Mesendoderm (in vitro differentiated cells): ENCODE data around the gene NOXA1.

ENCODE experiments used
- DNase-seq: peaks from one replicate; pipeline ENCODE4 v3.0.0; 2013
- H2AK5ac ChIP-seq: 2 replicates; pipeline ENCODE4 v1.6.1; 2013; ENCODE audit warnings: low read length, inconsistent platforms
- H2BK120ac ChIP-seq: 2 replicates; pipeline ENCODE4 v1.6.1; 2013; ENCODE audit warnings: low read depth, mild to moderate bottlenecking, low read length, moderate library complexity, mixed read lengths
- H2BK15ac ChIP-seq: replicated peaks from 2 replicates; pipeline ENCODE4 v1.6.1; 2013; ENCODE audit warnings: low read depth, mild to moderate bottlenecking, moderate library complexity
- H2BK5ac ChIP-seq: 2 replicates; pipeline ENCODE4 v1.6.1; 2013; ENCODE audit warnings: low read length, inconsistent platforms
- H3K18ac ChIP-seq: 2 replicates; pipeline ENCODE4 v1.6.1; 2013; ENCODE audit warnings: mild to moderate bottlenecking, low read length, mixed read lengths
- H3K23ac ChIP-seq: one replicate; pipeline ENCODE4 v1.6.1; 2013; ENCODE audit warnings: low read length
- H3K27ac ChIP-seq: 2 replicates; pipeline ENCODE4 v1.5.1; 2013; ENCODE audit warnings: low read depth, mild to moderate bottlenecking, inconsistent platforms, low read length, moderate library complexity
- H3K27me3 ChIP-seq: 2 replicates; pipeline ENCODE4 v1.6.1; 2013; ENCODE audit warnings: low read length, control low read depth, mild to moderate bottlenecking, inconsistent platforms; ENCODE audit not compliant: insufficient read depth, poor library complexity
- H3K36me3 ChIP-seq: 2 replicates; pipeline ENCODE4 v1.6.1; 2013; ENCODE audit warnings: low read length, inconsistent platforms; ENCODE audit not compliant: control insufficient read depth, insufficient read depth
- H3K4ac ChIP-seq: one replicate; pipeline ENCODE4 v1.6.1; 2013; ENCODE audit warnings: low read depth, mild to moderate bottlenecking, low read length, moderate library complexity
- H3K4me1 ChIP-seq: 2 replicates; pipeline ENCODE4 v1.6.1; 2013; ENCODE audit warnings: low read depth, low read length, inconsistent platforms; ENCODE audit not compliant: control insufficient read depth
- H3K4me2 ChIP-seq: 2 replicates; pipeline ENCODE4 v1.6.1; 2013; ENCODE audit warnings: low read length
- H3K4me3 ChIP-seq: 2 replicates; pipeline ENCODE4 v1.5.1; 2013; ENCODE audit warnings: mild to moderate bottlenecking, low read length
- H3K56ac ChIP-seq: one replicate; pipeline ENCODE4 v1.6.1; 2013; ENCODE audit warnings: low read length
- H3K79me1 ChIP-seq: 2 replicates; pipeline ENCODE4 v1.6.1; 2013; ENCODE audit warnings: low read length, inconsistent platforms
- H3K79me2 ChIP-seq: 2 replicates; pipeline ENCODE4 v1.6.1; 2013; ENCODE audit warnings: mild to moderate bottlenecking, low read length; ENCODE audit not compliant: control insufficient read depth, insufficient read depth
- H3K9ac ChIP-seq: 2 replicates; pipeline ENCODE4 v1.6.1; 2013; ENCODE audit warnings: low read length, inconsistent platforms
- H4K5ac ChIP-seq: one replicate; pipeline ENCODE4 v1.6.1; 2013; ENCODE audit warnings: low read length
- H4K8ac ChIP-seq: one replicate; pipeline ENCODE4 v1.6.1; 2013; ENCODE audit warnings: low read depth, mild to moderate bottlenecking, control low read depth, low read length, moderate library complexity
- WGBS: extraction: QIAGEN DNeasy Blood & Tissue Kit; methylation state at CpG from one replicate; pipeline ENCODE4 v1.1.7; 2013; ENCODE audit warnings: low lambda C conversion rate, missing lambda C conversion rate; ENCODE audit not compliant: insufficient coverage; ENCODE audit errors: extremely low coverage; 5-methylcytosine and 5-hydroxymethylcytosine counted together

Gene NOXA1

DNA sequence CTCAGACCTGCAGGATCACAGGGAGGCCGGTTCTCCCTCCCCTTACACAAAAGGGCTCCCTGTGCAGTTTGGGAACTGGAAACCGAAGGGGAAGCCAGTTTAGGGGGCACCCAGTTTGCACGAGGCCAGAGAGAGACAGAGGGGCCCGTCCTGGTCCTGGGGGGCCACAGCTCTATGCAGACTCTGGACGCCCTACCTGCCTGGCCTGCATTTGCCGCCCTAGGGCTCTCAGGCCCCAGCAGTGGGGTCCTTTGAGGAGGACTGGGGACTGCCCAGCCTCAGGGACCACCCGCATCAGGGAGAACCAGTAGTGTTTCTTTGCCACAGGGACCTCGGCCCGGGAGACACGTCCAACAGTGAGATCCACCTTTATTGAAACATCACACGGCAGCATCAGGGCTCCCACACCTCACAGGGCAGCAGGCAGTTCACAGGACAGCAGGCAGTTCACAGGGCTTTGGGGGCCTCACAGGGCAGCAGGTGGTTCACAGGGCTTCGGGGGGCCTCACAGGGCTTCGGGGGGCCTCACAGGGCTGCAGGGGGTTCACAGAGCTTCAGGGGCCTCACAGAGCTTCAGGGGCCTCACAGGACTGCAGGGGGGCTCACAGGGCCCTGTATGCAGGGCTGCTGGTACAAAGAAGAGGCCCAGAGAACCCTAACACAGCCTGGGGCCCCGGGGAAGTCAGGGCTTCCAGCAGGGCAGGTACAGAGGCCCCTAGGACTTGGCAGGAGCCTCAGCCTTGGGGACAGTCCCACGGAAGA, 36.6 kb downstream of the NOXA1 start:
- no peaks in the 10 kb centered on the region for H3K36me3 ChIP-seq
- H3K27me3 ChIP-seq, result no peaks in the 10 kb centered on the region
- no peak overlapping the region for H2BK15ac ChIP-seq
- no peak overlapping the region for H3K4me3 ChIP-seq
- H3K79me1 ChIP-seq, result no peaks in the 10 kb centered on the region
- no CpG with 5 or more reads among the region's 15 CpGs for WGBS
- no peak overlapping the region for H2BK5ac ChIP-seq
- no peak overlapping the region for H3K23ac ChIP-seq
- no peaks in the 10 kb centered on the region for H3K79me2 ChIP-seq
- H3K18ac ChIP-seq, result peak overlapping the region; percentile 24
- no peak overlapping the region for H3K4ac ChIP-seq
- H3K56ac ChIP-seq, result peak overlapping the region; percentile 82
- H3K9ac ChIP-seq, result peak overlapping the region; percentile 52
- no peak overlapping the region for H2BK120ac ChIP-seq
- H4K5ac ChIP-seq, result no peak overlapping the region
- no peak overlapping the region for H4K8ac ChIP-seq
- no peak for DNase-seq
- H3K27ac ChIP-seq, result no peak overlapping the region
- H3K4me1 ChIP-seq, result no peaks in the 10 kb centered on the region
- H2AK5ac ChIP-seq, result no peak overlapping the region
- H3K4me2 ChIP-seq, result no peak overlapping the region

DNA sequence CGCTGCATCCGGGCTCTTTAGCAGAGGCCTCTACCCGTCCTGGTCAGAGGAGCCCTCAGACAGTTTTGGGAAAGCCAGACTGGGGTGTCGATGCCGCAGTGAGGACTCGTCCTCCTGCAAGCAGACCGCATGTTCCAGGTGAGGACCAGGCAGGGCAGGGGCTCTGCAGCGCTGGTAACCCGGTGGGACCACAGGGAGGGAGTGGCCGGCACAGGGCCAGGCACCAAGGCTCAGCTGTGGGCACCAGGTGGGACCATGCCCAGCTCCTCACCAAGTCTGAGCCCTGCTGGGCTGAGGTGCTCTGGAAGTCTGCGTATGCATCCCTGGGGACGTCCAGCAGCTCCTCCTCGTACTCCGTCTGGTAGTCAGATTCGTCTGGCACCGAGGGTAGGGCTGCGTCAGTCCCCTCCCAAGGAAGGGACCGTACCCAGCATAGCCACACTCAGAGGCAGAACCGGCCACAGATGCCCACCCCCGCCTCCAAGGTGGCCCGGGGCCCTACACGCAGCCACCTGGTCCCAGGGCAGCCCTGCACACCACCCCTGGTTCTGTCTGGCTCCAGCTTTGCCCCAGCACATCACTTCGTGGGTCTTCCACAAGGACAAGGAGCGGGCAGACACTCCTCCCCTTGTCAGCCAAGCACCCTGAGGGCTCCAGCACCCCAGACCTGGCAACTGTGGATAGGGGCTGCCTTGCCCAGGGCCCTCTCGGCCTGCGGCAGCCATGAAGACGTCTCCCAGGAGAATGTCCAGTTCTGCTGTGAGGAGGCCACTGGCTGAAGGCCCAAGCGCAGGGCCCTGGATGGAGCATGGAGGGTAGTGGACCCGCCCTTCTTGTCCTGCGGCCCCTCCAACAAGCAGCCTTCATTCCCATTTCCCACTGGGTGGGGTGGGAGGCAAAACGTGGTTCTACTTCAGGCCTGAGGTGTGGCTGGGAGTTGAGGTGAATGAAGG, 37.4 kb downstream of the NOXA1 start:
- Histone ChIP-seq H3K4me1 (no peaks in the 10 kb centered on the region), H3K18ac (no peak overlapping the region), H2BK120ac (no peak overlapping the region), H3K4me2 (no peak overlapping the region), H3K79me2 (no peaks in the 10 kb centered on the region), H3K23ac (no peak overlapping the region), H3K4ac (no peak overlapping the region), H4K8ac (no peak overlapping the region), H3K27ac (no peak overlapping the region), H3K4me3 (no peak overlapping the region), H2AK5ac (no peak overlapping the region), H3K56ac (no peak overlapping the region), H3K27me3 (no peaks in the 10 kb centered on the region), H3K9ac (no peak overlapping the region), H3K79me1 (no peaks in the 10 kb centered on the region), H2BK15ac (no peak overlapping the region), H2BK5ac (no peak overlapping the region), H3K36me3 (no peaks in the 10 kb centered on the region), H4K5ac (no peak overlapping the region)
- DNase-seq, result no peak
- WGBS, result no CpG with 5 or more reads among the region's 31 CpGs

DNA sequence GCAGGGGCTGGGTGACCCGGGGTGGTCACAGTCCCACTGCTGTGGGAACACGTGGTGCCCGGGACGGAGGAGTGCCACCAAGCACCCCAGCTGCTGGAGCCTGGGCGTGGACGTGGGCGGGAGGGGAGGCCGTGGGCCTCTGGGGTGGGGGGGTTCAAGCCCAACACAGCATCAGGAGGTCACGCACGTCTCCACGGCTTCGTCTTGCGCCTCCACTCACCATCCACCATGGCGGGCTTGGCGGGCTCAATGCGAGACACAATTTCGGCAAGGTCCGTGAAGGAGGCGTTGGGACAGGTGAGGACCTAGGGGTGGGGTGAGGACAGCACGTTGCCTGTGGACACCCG, 38.1 kb downstream of the NOXA1 start:
- Histone ChIP-seq H3K27ac (no peak overlapping the region), H3K36me3 (no peaks in the 10 kb centered on the region), H2BK15ac (no peak overlapping the region), H3K56ac (no peak overlapping the region), H4K8ac (no peak overlapping the region), H3K23ac (no peak overlapping the region), H3K4me1 (no peaks in the 10 kb centered on the region), H2BK120ac (no peak overlapping the region), H3K9ac (no peak overlapping the region), H3K27me3 (no peaks in the 10 kb centered on the region), H3K79me1 (no peaks in the 10 kb centered on the region), H3K4me3 (no peak overlapping the region), H3K18ac (no peak overlapping the region), H3K4me2 (no peak overlapping the region), H2AK5ac (no peak overlapping the region), H4K5ac (no peak overlapping the region), H3K4ac (no peak overlapping the region), H3K79me2 (no peaks in the 10 kb centered on the region), H2BK5ac (no peak overlapping the region)
- DNase-seq, result no peak
- no CpG with 5 or more reads among the region's 21 CpGs for WGBS

DNA sequence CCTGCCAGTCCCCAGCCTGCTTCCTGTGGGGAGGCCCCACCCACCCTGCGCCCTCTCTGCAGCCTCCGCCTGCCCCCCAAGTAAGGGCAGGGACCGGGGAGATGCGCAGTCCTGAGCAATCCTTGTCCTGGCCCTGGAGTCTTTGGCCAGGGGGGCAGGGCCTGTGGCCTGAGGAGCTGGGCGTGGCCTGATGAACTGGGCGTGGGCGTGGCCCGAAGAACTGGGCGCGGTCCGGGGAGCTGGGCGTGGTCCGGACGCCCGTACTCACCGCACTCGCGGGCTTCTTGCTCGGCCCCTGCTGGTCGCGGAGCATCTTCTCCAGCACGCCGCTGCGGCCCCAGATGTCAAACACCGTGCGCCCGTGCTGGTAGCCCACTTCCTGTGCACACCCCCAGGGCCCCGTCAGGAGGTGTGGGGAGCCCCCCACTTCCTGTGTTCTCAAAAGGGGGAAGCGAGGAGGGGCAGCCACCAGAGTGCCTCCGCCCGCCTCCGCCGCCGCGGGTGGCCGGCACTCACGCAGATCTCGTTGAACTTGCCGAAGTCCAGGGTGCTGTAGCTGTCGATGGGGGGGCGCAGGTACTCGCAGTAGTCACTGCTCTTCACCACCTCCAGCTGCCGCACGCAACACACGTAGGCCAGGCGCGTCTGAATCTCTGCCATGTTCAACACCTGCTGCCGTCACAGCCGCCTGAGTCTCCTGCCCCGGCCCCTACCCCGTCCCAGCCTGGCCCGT, 38.6 kb downstream of the NOXA1 start:
- H3K4me1 ChIP-seq, result no peaks in the 10 kb centered on the region
- H2BK5ac ChIP-seq, result no peak overlapping the region
- no peak overlapping the region for H3K4me2 ChIP-seq
- no peak overlapping the region for H3K4me3 ChIP-seq
- H3K4ac ChIP-seq, result no peak overlapping the region
- H3K27ac ChIP-seq, result no peak overlapping the region
- no peak overlapping the region for H3K56ac ChIP-seq
- no peaks in the 10 kb centered on the region for H3K79me1 ChIP-seq
- H3K9ac ChIP-seq, result no peak overlapping the region
- peak; percentile 82 for DNase-seq
- WGBS, result no CpG with 5 or more reads among the region's 52 CpGs
- no peak overlapping the region for H4K5ac ChIP-seq
- no peaks in the 10 kb centered on the region for H3K36me3 ChIP-seq
- H2AK5ac ChIP-seq, result no peak overlapping the region
- H3K23ac ChIP-seq, result no peak overlapping the region
- H3K27me3 ChIP-seq, result no peaks in the 10 kb centered on the region
- no peaks in the 10 kb centered on the region for H3K79me2 ChIP-seq
- no peak overlapping the region for H4K8ac ChIP-seq
- no peak overlapping the region for H3K18ac ChIP-seq
- no peak overlapping the region for H2BK15ac ChIP-seq
- H2BK120ac ChIP-seq, result no peak overlapping the region

DNA sequence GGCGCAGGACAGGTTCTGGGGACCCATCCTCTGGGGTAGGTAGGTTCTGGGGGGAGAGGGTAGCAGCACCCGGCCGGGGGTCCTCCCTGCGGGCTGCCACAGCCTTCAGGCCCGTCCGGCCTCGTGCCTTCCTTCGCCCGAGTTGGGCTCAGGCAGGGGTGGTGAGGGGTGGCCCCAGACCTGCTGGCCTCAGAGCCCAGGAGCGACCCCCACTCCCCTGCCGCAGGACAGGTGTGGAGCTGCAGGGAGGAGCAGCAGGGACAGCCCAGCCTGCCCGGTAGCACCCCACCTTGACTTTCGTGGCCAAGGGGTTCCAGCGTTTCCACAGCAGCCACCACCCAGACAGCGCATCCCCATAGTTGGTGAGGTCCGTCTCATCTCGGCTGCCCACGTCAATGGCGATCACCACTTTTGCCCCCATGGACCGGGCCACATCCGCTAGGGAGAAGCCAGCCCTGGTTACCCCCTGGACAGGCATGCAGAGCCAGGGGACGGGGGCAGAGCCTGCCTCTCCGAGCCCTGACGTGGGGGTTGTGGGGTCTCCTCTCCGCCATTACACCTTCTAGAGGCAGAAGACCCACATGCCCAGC, 39.3 kb downstream of the NOXA1 start:
- Histone ChIP-seq H3K23ac (no peak overlapping the region), H2BK5ac (no peak overlapping the region), H3K79me2 (no peaks in the 10 kb centered on the region), H3K56ac (no peak overlapping the region), H3K27me3 (no peaks in the 10 kb centered on the region), H2BK120ac (no peak overlapping the region), H3K4ac (no peak overlapping the region), H3K4me3 (no peak overlapping the region), H2BK15ac (no peak overlapping the region), H3K4me1 (no peaks in the 10 kb centered on the region), H3K18ac (no peak overlapping the region), H3K9ac (no peak overlapping the region), H4K8ac (no peak overlapping the region), H2AK5ac (no peak overlapping the region), H3K4me2 (no peak overlapping the region), H4K5ac (no peak overlapping the region), H3K27ac (no peak overlapping the region), H3K36me3 (no peaks in the 10 kb centered on the region), H3K79me1 (no peaks in the 10 kb centered on the region)
- no peak for DNase-seq
- no CpG with 5 or more reads among the region's 25 CpGs for WGBS
